PC-9 (cell line): ENCODE measurements around the gene FAM162B. TPM values are rescaled to one million over a fixed set of nuclear protein-coding genes. Genes with fewer than 3 reads are reported as not detected.

Experiments
- BruUV-seq: library from RNA; stranded (reverse); fragments of 400-500 nt; replicated peaks from 2 replicates; lab custom pipeline; 2021; lab: Mats Ljungman, UMichigan
- CTCF ChIA-PET: fragments of 300-600 bp; sonication (Branson Sonifier 250); formaldehyde crosslinking; loops from one replicate; lab custom pipeline; 2022; ENCODE audit warnings: antibody characterized with exemption; lab: Charles Lee
- POLR2A ChIA-PET: fragments of 300-600 bp; sonication (Branson Sonifier 250); formaldehyde crosslinking; loops from one replicate; lab custom pipeline; 2022; ENCODE audit warnings: antibody characterized with exemption; ENCODE audit not compliant: unreplicated experiment; lab: Charles Lee
- DNase-seq, 2 experiments: peaks; one replicate each; pipeline versions ENCODE4 v3.0.0 to v3.0.0-alpha.2; 2015 to 2022; ENCODE audit warnings: mixed read lengths in 1 of 2
- H2AFZ ChIP-seq: fragments of 200-600 bp; sonication (generic); 2 replicates; pipeline ENCODE4 v1.8.1; 2017; ENCODE audit warnings: antibody characterized with exemption
- H3F3A ChIP-seq: fragments of 200-600 bp; sonication (generic); 2 replicates; pipeline ENCODE4 v1.8.1; 2017; ENCODE audit warnings: antibody characterized with exemption, mild to moderate bottlenecking, low read depth; ENCODE audit not compliant: insufficient read depth
- H3K27ac ChIP-seq: fragments of 200-600 bp; sonication (generic); 2 replicates; pipeline ENCODE4 v1.6.1; 2016; ENCODE audit warnings: mixed run types
- H3K27me3 ChIP-seq: fragments of 200-600 bp; sonication (generic); 2 replicates; pipeline ENCODE4 v1.6.1; 2016; ENCODE audit warnings: low read depth, mixed run types; ENCODE audit not compliant: insufficient read depth
- H3K36me3 ChIP-seq: fragments of 200-600 bp; sonication (generic); 2 replicates; pipeline ENCODE4 v1.6.1; 2016; ENCODE audit warnings: low read depth, mixed run types
- H3K4me1 ChIP-seq: fragments of 200-600 bp; sonication (generic); replicated peaks from 2 replicates; pipeline ENCODE4 v1.6.1; 2016; ENCODE audit warnings: mixed run types; ENCODE audit not compliant: insufficient read depth
- H3K4me2 ChIP-seq: fragments of 200-600 bp; sonication (generic); 2 replicates; pipeline ENCODE4 v1.6.1; 2017; ENCODE audit warnings: mixed run types
- H3K4me3 ChIP-seq: fragments of 200-600 bp; sonication (generic); 2 replicates; pipeline ENCODE4 v1.6.1; 2016; ENCODE audit warnings: mixed run types
- H3K79me2 ChIP-seq: fragments of 200-600 bp; sonication (generic); 2 replicates; pipeline ENCODE4 v1.6.1; 2017; ENCODE audit warnings: low read depth, mixed run types
- H3K9me2 ChIP-seq: fragments of 200-600 bp; sonication (generic); 2 replicates; pipeline ENCODE4 v1.8.1; 2017; ENCODE audit warnings: mild to moderate bottlenecking; ENCODE audit not compliant: insufficient read depth
- H3K9me3 ChIP-seq: fragments of 200-600 bp; sonication (generic); 2 replicates; pipeline ENCODE4 v1.8.1; 2016; ENCODE audit warnings: low read depth; ENCODE audit not compliant: insufficient read depth
- H4K20me1 ChIP-seq: fragments of 200-600 bp; sonication (generic); 2 replicates; pipeline ENCODE4 v1.8.1; 2017; ENCODE audit not compliant: insufficient read depth
- EZH2 ChIP-seq: fragments of 200-600 bp; sonication (generic); IDR thresholded peaks from 2 replicates; pipeline ENCODE4 v1.8.0; 2017; ENCODE audit warnings: antibody characterized with exemption, low read depth
- intact Hi-C: fragments of 100-400 bp; cut with micrococcal nuclease; formaldehyde crosslinking; loops from one replicate; pipeline ENCODE4 v1.10.0; 2022; ENCODE audit not compliant: unreplicated experiment
- total RNA-seq: library from RNA; stranded (reverse); gene quantifications from 2 replicates; pipeline ENCODE4 v1.2.3, GENCODE V29; 2021
- TF ChIP-seq, protein P1 (sequence below): fragments of 200-600 bp; sonication (generic); conservative IDR thresholded peaks from 2 replicates; pipeline ENCODE4 v1.6.1; 2017; ENCODE audit warnings: mixed run types, antibody characterized with exemption, mild to moderate bottlenecking, moderate library complexity

The FAM162B gene
- total RNA-seq, 1 experiment from 2014 or later: not detected

- H3K79me2 ChIP-seq: no peaks in the 10 kb centered on the region
- H2AFZ ChIP-seq: no peak overlapping the region
- no peak overlapping the region for H3K4me2 ChIP-seq
- no peak overlapping the region for H3K4me3 ChIP-seq
- H3F3A ChIP-seq: no peaks in the 10 kb centered on the region
- TF ChIP-seq, protein P1, sequence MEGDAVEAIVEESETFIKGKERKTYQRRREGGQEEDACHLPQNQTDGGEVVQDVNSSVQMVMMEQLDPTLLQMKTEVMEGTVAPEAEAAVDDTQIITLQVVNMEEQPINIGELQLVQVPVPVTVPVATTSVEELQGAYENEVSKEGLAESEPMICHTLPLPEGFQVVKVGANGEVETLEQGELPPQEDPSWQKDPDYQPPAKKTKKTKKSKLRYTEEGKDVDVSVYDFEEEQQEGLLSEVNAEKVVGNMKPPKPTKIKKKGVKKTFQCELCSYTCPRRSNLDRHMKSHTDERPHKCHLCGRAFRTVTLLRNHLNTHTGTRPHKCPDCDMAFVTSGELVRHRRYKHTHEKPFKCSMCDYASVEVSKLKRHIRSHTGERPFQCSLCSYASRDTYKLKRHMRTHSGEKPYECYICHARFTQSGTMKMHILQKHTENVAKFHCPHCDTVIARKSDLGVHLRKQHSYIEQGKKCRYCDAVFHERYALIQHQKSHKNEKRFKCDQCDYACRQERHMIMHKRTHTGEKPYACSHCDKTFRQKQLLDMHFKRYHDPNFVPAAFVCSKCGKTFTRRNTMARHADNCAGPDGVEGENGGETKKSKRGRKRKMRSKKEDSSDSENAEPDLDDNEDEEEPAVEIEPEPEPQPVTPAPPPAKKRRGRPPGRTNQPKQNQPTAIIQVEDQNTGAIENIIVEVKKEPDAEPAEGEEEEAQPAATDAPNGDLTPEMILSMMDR: no peak
- no peak for TF ChIP-seq EZH2
- no peaks in the 10 kb centered on the region for H3K9me3 ChIP-seq
- no peak for DNase-seq
- no peaks in the 10 kb centered on the region for H3K4me1 ChIP-seq
- no peaks in the 10 kb centered on the region for H3K27me3 ChIP-seq
- no peaks in the 10 kb centered on the region for H3K9me2 ChIP-seq
- POLR2A ChIA-PET: no interaction called here
- CTCF ChIA-PET: no interaction called here
- no TSS peak for BruUV-seq
- H4K20me1 ChIP-seq: no peaks in the 10 kb centered on the region
- intact Hi-C loops: no loop called here
- H3K36me3 ChIP-seq: no peaks in the 10 kb centered on the region
- H3K27ac ChIP-seq: no peak overlapping the region
These were observed 1.5 kb downstream of the FAM162B start for GRCh38 chr6:116763906-116764628.

- Histone ChIP-seq H3K79me2 (no peaks in the 10 kb centered on the region), H3K4me3 (no peak overlapping the region), H3K4me2 (no peak overlapping the region), H3F3A (no peaks in the 10 kb centered on the region), H4K20me1 (no peaks in the 10 kb centered on the region), H2AFZ (no peak overlapping the region), H3K27ac (no peak overlapping the region), H3K36me3 (no peaks in the 10 kb centered on the region), H3K9me3 (no peaks in the 10 kb centered on the region), H3K4me1 (no peaks in the 10 kb centered on the region), H3K27me3 (no peaks in the 10 kb centered on the region), H3K9me2 (no peaks in the 10 kb centered on the region)
- TF ChIP-seq, protein P1: no peak
- no peak for TF ChIP-seq EZH2
- DNase-seq: no peak
- ChIA-PET POLR2A (no interaction called here), CTCF (interaction anchor here (0.6 kb wide), 1 partner anchor 494 kb away, joined by 3 read pairs; no protein-coding TSS in a partner anchor)
- intact Hi-C loops: no loop called here
- no TSS peak for BruUV-seq
These were observed 2.5 kb downstream of the FAM162B start for GRCh38 chr6:116763048-116763447.

DNA sequence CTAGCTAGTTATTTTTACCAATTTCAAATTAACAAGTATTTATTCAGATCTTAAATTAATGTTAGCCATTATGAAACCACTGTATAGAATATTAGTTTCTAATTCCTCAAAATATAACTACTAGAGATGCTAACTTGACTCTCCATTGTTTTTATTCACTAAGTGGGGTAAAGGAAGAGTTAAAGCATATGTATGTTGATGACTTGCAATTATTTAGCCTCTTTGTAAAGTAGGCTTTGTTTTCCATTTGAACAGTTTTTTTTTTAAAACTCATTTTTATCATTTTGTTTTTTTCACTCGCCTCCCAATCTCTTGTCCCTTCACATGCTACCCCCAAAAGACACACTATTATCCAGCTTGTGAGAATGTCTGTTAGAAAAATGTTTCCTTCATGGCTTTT is 3.3 kb downstream of the FAM162B start:
- Histone ChIP-seq H3K27me3 (no peaks in the 10 kb centered on the region), H2AFZ (no peak overlapping the region), H3K36me3 (no peaks in the 10 kb centered on the region), H3K4me3 (no peak overlapping the region), H3K4me1 (no peaks in the 10 kb centered on the region), H3K9me2 (no peaks in the 10 kb centered on the region), H3F3A (no peaks in the 10 kb centered on the region), H3K27ac (no peak overlapping the region), H3K79me2 (no peaks in the 10 kb centered on the region), H3K4me2 (no peak overlapping the region), H4K20me1 (no peaks in the 10 kb centered on the region), H3K9me3 (no peaks in the 10 kb centered on the region)
- ChIA-PET POLR2A (no interaction called here), CTCF (no interaction called here)
- intact Hi-C loops: no loop called here
- DNase-seq: no peak
- BruUV-seq: no TSS peak
- no peak for TF ChIP-seq EZH2
- TF ChIP-seq, protein P1: no peak
